HEK293 (cell line): Measurements from ENCODE around the gene F2R.

Experiments
- KLF16 ChIP-seq: fragments of 450-650 bp; formaldehyde crosslinking; IDR thresholded peaks from 2 replicates; pipeline ENCODE4 v1.5.1; 2017; ENCODE audit warnings: missing biosample characterization, missing genetic modification characterization
- YY1 ChIP-seq: fragments of 450-650 bp; formaldehyde crosslinking; IDR thresholded peaks from 2 replicates; pipeline ENCODE4 v1.5.1; 2018; ENCODE audit warnings: missing biosample characterization, missing genetic modification characterization
- ZNF10 ChIP-seq: fragments of 450-650 bp; formaldehyde crosslinking; IDR thresholded peaks from 2 replicates; pipeline ENCODE4 v1.5.1; 2017; ENCODE audit warnings: missing biosample characterization, missing genetic modification characterization
- ZNF664 ChIP-seq: fragments of 450-650 bp; formaldehyde crosslinking; IDR thresholded peaks from 2 replicates; pipeline ENCODE4 v1.5.1; 2016; ENCODE audit warnings: missing biosample characterization, missing genetic modification characterization
- ZNF785 ChIP-seq: fragments of 450-650 bp; formaldehyde crosslinking; IDR thresholded peaks from 2 replicates; pipeline ENCODE4 v1.5.1; 2016; ENCODE audit warnings: missing biosample characterization, missing genetic modification characterization
- TF ChIP-seq, protein P1 (sequence below): fragments of 450-650 bp; formaldehyde crosslinking; IDR thresholded peaks from 2 replicates; pipeline ENCODE4 v1.5.1; 2016; ENCODE audit warnings: missing biosample characterization, missing genetic modification characterization
- TF ChIP-seq, protein P2 (sequence below): fragments of 450-650 bp; formaldehyde crosslinking; IDR thresholded peaks from 2 replicates; pipeline ENCODE4 v1.5.1; 2016; ENCODE audit warnings: missing biosample characterization, missing genetic modification characterization

DNA sequence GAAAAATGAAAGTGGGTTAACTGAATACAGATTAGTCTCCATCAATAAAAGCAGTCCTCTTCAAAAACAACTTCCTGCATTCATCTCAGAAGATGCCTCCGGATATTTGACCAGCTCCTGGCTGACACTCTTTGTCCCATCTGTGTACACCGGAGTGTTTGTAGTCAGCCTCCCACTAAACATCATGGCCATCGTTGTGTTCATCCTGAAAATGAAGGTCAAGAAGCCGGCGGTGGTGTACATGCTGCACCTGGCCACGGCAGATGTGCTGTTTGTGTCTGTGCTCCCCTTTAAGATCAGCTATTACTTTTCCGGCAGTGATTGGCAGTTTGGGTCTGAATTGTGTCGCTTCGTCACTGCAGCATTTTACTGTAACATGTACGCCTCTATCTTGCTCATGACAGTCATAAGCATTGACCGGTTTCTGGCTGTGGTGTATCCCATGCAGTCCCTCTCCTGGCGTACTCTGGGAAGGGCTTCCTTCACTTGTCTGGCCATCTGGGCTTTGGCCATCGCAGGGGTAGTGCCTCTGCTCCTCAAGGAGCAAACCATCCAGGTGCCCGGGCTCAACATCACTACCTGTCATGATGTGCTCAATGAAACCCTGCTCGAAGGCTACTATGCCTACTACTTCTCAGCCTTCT is 16.6 kb downstream of the F2R start:
- TF ChIP-seq ZNF664 (tag by site-specific recombination) (no peak), ZNF785 (tag by site-specific recombination) (no peak), YY1 (no peak), KLF16 (tag by site-specific recombination) (no peak), ZNF10 (tag by site-specific recombination) (no peak)
- TF ChIP-seq, protein P1, sequence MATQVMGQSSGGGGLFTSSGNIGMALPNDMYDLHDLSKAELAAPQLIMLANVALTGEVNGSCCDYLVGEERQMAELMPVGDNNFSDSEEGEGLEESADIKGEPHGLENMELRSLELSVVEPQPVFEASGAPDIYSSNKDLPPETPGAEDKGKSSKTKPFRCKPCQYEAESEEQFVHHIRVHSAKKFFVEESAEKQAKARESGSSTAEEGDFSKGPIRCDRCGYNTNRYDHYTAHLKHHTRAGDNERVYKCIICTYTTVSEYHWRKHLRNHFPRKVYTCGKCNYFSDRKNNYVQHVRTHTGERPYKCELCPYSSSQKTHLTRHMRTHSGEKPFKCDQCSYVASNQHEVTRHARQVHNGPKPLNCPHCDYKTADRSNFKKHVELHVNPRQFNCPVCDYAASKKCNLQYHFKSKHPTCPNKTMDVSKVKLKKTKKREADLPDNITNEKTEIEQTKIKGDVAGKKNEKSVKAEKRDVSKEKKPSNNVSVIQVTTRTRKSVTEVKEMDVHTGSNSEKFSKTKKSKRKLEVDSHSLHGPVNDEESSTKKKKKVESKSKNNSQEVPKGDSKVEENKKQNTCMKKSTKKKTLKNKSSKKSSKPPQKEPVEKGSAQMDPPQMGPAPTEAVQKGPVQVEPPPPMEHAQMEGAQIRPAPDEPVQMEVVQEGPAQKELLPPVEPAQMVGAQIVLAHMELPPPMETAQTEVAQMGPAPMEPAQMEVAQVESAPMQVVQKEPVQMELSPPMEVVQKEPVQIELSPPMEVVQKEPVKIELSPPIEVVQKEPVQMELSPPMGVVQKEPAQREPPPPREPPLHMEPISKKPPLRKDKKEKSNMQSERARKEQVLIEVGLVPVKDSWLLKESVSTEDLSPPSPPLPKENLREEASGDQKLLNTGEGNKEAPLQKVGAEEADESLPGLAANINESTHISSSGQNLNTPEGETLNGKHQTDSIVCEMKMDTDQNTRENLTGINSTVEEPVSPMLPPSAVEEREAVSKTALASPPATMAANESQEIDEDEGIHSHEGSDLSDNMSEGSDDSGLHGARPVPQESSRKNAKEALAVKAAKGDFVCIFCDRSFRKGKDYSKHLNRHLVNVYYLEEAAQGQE (tag by site-specific recombination) = no peak
- TF ChIP-seq, protein P2, sequence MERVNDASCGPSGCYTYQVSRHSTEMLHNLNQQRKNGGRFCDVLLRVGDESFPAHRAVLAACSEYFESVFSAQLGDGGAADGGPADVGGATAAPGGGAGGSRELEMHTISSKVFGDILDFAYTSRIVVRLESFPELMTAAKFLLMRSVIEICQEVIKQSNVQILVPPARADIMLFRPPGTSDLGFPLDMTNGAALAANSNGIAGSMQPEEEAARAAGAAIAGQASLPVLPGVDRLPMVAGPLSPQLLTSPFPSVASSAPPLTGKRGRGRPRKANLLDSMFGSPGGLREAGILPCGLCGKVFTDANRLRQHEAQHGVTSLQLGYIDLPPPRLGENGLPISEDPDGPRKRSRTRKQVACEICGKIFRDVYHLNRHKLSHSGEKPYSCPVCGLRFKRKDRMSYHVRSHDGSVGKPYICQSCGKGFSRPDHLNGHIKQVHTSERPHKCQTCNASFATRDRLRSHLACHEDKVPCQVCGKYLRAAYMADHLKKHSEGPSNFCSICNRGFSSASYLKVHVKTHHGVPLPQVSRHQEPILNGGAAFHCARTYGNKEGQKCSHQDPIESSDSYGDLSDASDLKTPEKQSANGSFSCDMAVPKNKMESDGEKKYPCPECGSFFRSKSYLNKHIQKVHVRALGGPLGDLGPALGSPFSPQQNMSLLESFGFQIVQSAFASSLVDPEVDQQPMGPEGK (tag by site-specific recombination) = no peak
